ENCODE results near the gene TBC1D4.

GRCh38 chr13:75432811-75433244 is 49.1 kb downstream of the TBC1D4 start:
- no peak for TF ChIP-seq RAD21 (IDR thresholded peaks at IDR 0.05; ENCODE audit: low read length)
- no peak for TF ChIP-seq CTCF (IDR thresholded peaks at IDR 0.05)
- no peak for TF ChIP-seq FOXM1 (IDR thresholded peaks at IDR 0.05; ENCODE audit: low read depth)
- TF ChIP-seq JUND (IDR thresholded peaks at IDR 0.05) = no peak
- no peak for TF ChIP-seq FOSL2 (IDR thresholded peaks at IDR 0.05; ENCODE audit: borderline replicate concordance, low read depth)
- peak; percentile 29; the same call in 1 of the 2 replicates for TF ChIP-seq PBX3 (IDR thresholded peaks at IDR 0.05)
- no peak for TF ChIP-seq GABPA (IDR thresholded peaks at IDR 0.05; ENCODE audit: low read depth)

Data from SK-N-SH (cell line).